Amniotic stem cell (primary cell): ENCODE measurements around the gene ADCY6.

Source experiments
- DNase-seq: peaks from one replicate; lab custom pipeline; 2025; lab: John Stamatoyannopoulos, UW

ADCY6 gene

GRCh38 chr12:48815126-48816110 lies 26.5 kb upstream of the ADCY6 start:
- peak; percentile 32 for DNase-seq

GRCh38 chr12:48814262-48815125 lies 25.6 kb upstream of the ADCY6 start:
- peak; percentile 70 for DNase-seq

- DNase-seq, result no peak
These were observed 24.8 kb upstream of the ADCY6 start for GRCh38 chr12:48813465-48814261.

- no peak for DNase-seq
These were observed 23.5 kb upstream of the ADCY6 start for GRCh38 chr12:48812389-48812788.

GRCh38 chr12:48811437-48812090 lies 22.7 kb upstream of the ADCY6 start:
- DNase-seq, result no peak

GRCh38 chr12:48810903-48811431 lies 22.1 kb upstream of the ADCY6 start:
- peak; percentile 74 for DNase-seq

- DNase-seq, result no peak
These were observed 19.1 kb upstream of the ADCY6 start for GRCh38 chr12:48807981-48808380.

GRCh38 chr12:48803675-48804074 lies 14.8 kb upstream of the ADCY6 start:
- DNase-seq, result no peak

- no peak for DNase-seq
These were observed 12.1 kb upstream of the ADCY6 start for GRCh38 chr12:48800971-48801370.

- DNase-seq, result no peak
These were observed 11.6 kb upstream of the ADCY6 start for GRCh38 chr12:48800457-48800856.

- DNase-seq, result no peak
These were observed 8.1 kb upstream of the ADCY6 start for GRCh38 chr12:48796976-48797375.

GRCh38 chr12:48795550-48796455 lies 6.9 kb upstream of the ADCY6 start:
- peak; percentile 63 for DNase-seq

- DNase-seq, result peak; percentile 72
These were observed 6.0 kb upstream of the ADCY6 start for GRCh38 chr12:48794870-48795269.

- no peak for DNase-seq
These were observed 4.8 kb upstream of the ADCY6 start for GRCh38 chr12:48793696-48794095.

- no peak for DNase-seq
These were observed 1.0 kb upstream of the ADCY6 start for GRCh38 chr12:48789858-48790326.

GRCh38 chr12:48788524-48788853 lies 400 bp downstream of the ADCY6 start:
- no peak for DNase-seq

GRCh38 chr12:48787791-48788523 lies 932 bp downstream of the ADCY6 start:
- DNase-seq, result no peak

GRCh38 chr12:48786591-48787544 lies 2.0 kb downstream of the ADCY6 start:
- no peak for DNase-seq
